DOHH2 (cell line): Measurements from ENCODE around the gene NPTN.
"Not testable (repeated sequence)": the region's sequence is repeated elsewhere in the genome, so short reads cannot be mapped to it uniquely, and the experiment has no call there.

Source experiments
- H3F3A ChIP-seq: fragments of 200-600 bp; sonication (generic), shearing (Covaris generic); 2 replicates; pipeline ENCODE4 v1.6.0; 2016; ENCODE audit warnings: antibody characterized with exemption, mild to moderate bottlenecking; ENCODE audit not compliant: control insufficient read depth, insufficient read depth
- H3K27ac ChIP-seq: fragments of 200-600 bp; sonication (generic); 2 replicates; pipeline ENCODE4 v1.5.1; 2014; ENCODE audit warnings: low read depth, mild to moderate bottlenecking, low read length, moderate library complexity
- H3K27me3 ChIP-seq: fragments of 200-600 bp; sonication (generic); 2 replicates; pipeline ENCODE4 v1.6.1; 2014; ENCODE audit warnings: mild to moderate bottlenecking, low read length, mixed read lengths; ENCODE audit not compliant: control insufficient read depth
- H3K36me3 ChIP-seq: fragments of 200-600 bp; sonication (generic); 2 replicates; pipeline ENCODE4 v1.6.1; 2014; ENCODE audit warnings: mild to moderate bottlenecking, low read length, moderate library complexity, mixed read lengths; ENCODE audit not compliant: control insufficient read depth
- H3K4me1 ChIP-seq: fragments of 200-600 bp; sonication (generic); 2 replicates; pipeline ENCODE4 v1.6.1; 2014; ENCODE audit warnings: mild to moderate bottlenecking, low read length, mixed read lengths; ENCODE audit not compliant: control insufficient read depth
- H3K4me2 ChIP-seq: fragments of 200-600 bp; sonication (generic); 2 replicates; pipeline ENCODE4 v1.6.0; 2014; ENCODE audit warnings: mild to moderate bottlenecking, low read length, moderate library complexity
- H3K4me3 ChIP-seq: fragments of 200-600 bp; sonication (generic); 2 replicates; pipeline ENCODE4 v1.5.1; 2014; ENCODE audit warnings: mild to moderate bottlenecking, low read length, mixed read lengths
- H3K79me2 ChIP-seq: fragments of 200-600 bp; sonication (generic); 2 replicates; pipeline ENCODE4 v1.6.1; 2014; ENCODE audit warnings: mild to moderate bottlenecking, low read length, mixed read lengths; ENCODE audit not compliant: control insufficient read depth
- H3K9me2 ChIP-seq: fragments of 200-600 bp; sonication (generic); replicated peaks from 2 replicates; pipeline ENCODE4 v1.6.1; 2014; ENCODE audit warnings: mild to moderate bottlenecking, low read length, mixed read lengths; ENCODE audit not compliant: control insufficient read depth
- H3K9me3 ChIP-seq: fragments of 200-600 bp; sonication (generic); 2 replicates; pipeline ENCODE4 v1.6.1; 2014; ENCODE audit warnings: antibody characterized with exemption, low read length, mixed read lengths; ENCODE audit not compliant: control insufficient read depth, insufficient read depth
- H4K20me1 ChIP-seq: fragments of 200-600 bp; sonication (generic); 2 replicates; pipeline ENCODE4 v1.6.0; 2014; ENCODE audit warnings: low read depth, mild to moderate bottlenecking, antibody characterized with exemption, low read length, moderate library complexity; ENCODE audit not compliant: control insufficient read depth, insufficient read depth
- EZH2phosphoT487 ChIP-seq: fragments of 200-600 bp; sonication (generic); IDR thresholded peaks from 2 replicates; pipeline ENCODE4 v1.6.1; 2017; ENCODE audit warnings: borderline replicate concordance, mild to moderate bottlenecking, antibody characterized with exemption, low read length, moderate library complexity, mixed read lengths
- TF ChIP-seq, protein P1 (sequence below): fragments of 200-600 bp; sonication (generic); IDR thresholded peaks from one replicate; pipeline ENCODE4 v1.5.1; 2014; ENCODE audit warnings: antibody characterized with exemption, mild to moderate bottlenecking, low read depth, low read length; ENCODE audit not compliant: poor library complexity, severe bottlenecking

The NPTN gene

DNA sequence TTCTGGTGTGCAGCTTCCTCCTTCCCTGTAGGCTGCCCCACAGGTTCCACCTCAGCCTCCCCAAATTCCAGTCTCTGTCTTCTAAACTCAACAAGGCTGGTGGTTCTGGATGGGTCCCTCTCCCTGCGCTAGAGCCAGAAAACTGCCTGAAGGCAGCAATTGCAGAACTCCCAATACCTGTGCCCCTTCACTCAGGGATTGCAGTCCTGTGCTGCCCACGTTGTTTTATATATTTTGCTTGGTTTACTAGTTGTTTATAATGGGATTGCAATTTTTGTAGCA lies 14.8 kb upstream of the NPTN start:
- Histone ChIP-seq H4K20me1 (no peaks in the 10 kb centered on the region), H3K4me1 (no peaks in the 10 kb centered on the region), H3K36me3 (no peaks in the 10 kb centered on the region), H3F3A (no peaks in the 10 kb centered on the region), H3K9me2 (no peaks in the 10 kb centered on the region), H3K27ac (no peak overlapping the region), H3K79me2 (no peaks in the 10 kb centered on the region), H3K4me3 (no peak overlapping the region), H3K4me2 (no peak overlapping the region), H3K27me3 (peaks cover 13% of the 10 kb centered on the region), H3K9me3 (no peaks in the 10 kb centered on the region)
- TF ChIP-seq, protein P1, sequence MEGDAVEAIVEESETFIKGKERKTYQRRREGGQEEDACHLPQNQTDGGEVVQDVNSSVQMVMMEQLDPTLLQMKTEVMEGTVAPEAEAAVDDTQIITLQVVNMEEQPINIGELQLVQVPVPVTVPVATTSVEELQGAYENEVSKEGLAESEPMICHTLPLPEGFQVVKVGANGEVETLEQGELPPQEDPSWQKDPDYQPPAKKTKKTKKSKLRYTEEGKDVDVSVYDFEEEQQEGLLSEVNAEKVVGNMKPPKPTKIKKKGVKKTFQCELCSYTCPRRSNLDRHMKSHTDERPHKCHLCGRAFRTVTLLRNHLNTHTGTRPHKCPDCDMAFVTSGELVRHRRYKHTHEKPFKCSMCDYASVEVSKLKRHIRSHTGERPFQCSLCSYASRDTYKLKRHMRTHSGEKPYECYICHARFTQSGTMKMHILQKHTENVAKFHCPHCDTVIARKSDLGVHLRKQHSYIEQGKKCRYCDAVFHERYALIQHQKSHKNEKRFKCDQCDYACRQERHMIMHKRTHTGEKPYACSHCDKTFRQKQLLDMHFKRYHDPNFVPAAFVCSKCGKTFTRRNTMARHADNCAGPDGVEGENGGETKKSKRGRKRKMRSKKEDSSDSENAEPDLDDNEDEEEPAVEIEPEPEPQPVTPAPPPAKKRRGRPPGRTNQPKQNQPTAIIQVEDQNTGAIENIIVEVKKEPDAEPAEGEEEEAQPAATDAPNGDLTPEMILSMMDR = no peak
- TF ChIP-seq EZH2phosphoT487 = no peak

DNA sequence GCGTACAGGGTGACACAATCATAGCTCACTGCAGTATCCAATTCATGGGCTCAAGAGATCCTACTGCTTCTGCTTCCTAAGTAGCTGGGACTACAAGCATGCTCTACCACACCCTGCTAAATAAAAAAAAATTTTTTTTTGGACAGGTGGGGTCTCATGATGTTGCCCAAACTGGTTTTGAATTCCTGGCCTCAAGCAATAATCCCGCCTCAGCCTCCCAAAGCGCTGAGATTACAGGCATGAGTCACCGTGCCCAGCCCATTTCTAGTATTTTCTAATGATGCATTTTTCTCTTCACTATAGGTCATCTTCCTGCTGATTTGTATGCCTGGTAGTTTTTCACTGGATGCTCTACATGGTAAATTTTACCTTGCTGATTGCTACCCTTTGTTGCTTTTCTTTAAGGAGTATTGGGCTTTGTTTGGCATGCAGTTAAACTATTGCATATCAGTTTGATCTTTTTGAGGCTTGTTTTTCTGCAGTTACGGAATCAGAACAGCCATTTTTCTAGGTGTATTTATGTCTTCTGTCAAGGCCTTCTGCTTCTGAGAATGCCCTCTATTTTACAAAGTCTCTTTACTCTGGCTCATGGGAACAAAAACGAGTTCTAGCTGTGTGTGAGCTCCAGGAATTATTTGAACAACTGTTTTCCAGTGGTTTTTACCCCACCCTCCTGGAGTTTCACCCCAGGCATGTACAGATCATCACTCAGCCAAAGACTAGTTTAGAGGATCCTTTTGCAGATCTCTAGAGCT lies 14.2 kb upstream of the NPTN start:
- no peaks in the 10 kb centered on the region for H4K20me1 ChIP-seq
- H3K27ac ChIP-seq = no peak overlapping the region
- H3K79me2 ChIP-seq = no peaks in the 10 kb centered on the region
- H3K4me3 ChIP-seq = no peak overlapping the region
- TF ChIP-seq EZH2phosphoT487 = no peak
- TF ChIP-seq, protein P1 = no peak
- H3F3A ChIP-seq = no peaks in the 10 kb centered on the region
- H3K27me3 ChIP-seq = peaks cover 13% of the 10 kb centered on the region
- H3K9me3 ChIP-seq = no peaks in the 10 kb centered on the region
- no peak overlapping the region for H3K4me2 ChIP-seq
- no peaks in the 10 kb centered on the region for H3K4me1 ChIP-seq
- H3K9me2 ChIP-seq = no peaks in the 10 kb centered on the region
- H3K36me3 ChIP-seq = no peaks in the 10 kb centered on the region

DNA sequence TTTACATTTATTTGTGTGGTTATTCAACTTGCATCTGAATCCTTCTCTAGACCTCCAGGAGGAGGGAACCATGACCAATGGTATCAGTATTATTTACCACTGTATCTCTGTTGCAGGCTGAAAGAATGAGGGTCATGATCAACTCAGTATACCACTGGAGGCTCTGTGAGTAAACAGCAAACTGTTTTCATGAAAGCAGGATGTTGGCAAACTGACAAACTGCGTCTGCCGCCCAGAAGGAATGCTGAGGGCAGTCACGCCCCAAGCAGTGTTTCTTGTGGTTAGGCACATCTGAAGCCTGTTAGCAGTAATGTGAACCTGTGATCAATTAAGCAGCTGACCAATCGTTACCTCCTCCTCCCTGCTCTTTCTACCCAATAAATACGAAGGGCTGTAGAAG lies 6.3 kb upstream of the NPTN start:
- H3K4me1 ChIP-seq, H3K4me2 ChIP-seq, H3K9me2 ChIP-seq, H3F3A ChIP-seq, H3K36me3 ChIP-seq, H3K4me3 ChIP-seq, H4K20me1 ChIP-seq, H3K79me2 ChIP-seq, H3K27ac ChIP-seq: not testable (repeated sequence)
- Histone ChIP-seq H3K9me3 (peaks cover 11% of the 10 kb centered on the region; the same call in 1 of the 2 replicates), H3K27me3 (peaks cover 15% of the 10 kb centered on the region)

DNA sequence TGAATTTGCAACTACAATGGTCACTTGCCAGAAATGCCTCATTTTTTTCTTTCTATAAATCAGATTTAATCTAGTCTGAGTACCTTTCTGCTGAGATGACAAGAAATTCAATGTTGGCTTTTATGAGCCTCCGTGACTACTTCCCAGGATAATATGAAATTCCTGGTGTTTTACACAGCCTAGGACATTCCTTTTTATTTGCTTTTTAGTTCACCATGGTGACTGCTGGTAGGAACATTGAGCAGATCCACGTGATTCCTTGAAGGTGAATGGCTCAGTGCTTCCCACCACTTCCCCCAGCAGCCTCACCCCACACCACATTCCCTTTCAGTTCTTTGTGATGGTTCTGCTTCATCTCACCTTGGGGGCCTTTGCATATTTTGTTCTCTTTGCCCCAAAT lies 4.3 kb upstream of the NPTN start:
- Histone ChIP-seq H3K9me3 (peaks cover 11% of the 10 kb centered on the region; the same call in 1 of the 2 replicates), H4K20me1 (peaks cover under 1% of the 10 kb centered on the region; the same call in 1 of the 2 replicates), H3K4me3 (no peak overlapping the region), H3K4me2 (no peak overlapping the region), H3K9me2 (no peaks in the 10 kb centered on the region), H3K27ac (no peak overlapping the region), H3K79me2 (peaks cover 4% of the 10 kb centered on the region), H3K4me1 (peaks cover 12% of the 10 kb centered on the region), H3K36me3 (no peaks in the 10 kb centered on the region), H3F3A (no peaks in the 10 kb centered on the region), H3K27me3 (peaks cover 8% of the 10 kb centered on the region)
- TF ChIP-seq EZH2phosphoT487 = no peak
- TF ChIP-seq, protein P1 = no peak
